ENCODE data around the gene ADGRV1. TPM values are rescaled to one million over a fixed set of nuclear protein-coding genes. Genes with fewer than 3 reads are reported as not detected.

Gene ADGRV1
- total RNA-seq, 1 experiment from 2014 or later, result not detected

- intact Hi-C loops (cut with micrococcal nuclease), result no loop called here
- POLR2A ChIA-PET, result interaction anchor here (0.8 to 1.7 kb wide), 6 partner anchors 9 to 388 kb away, joined by 3 to 8 read pairs (median 3); no protein-coding TSS in a partner anchor
- H3K36me3 Mint-ChIP-seq (ENCODE audit: insufficient read depth, unreplicated experiment), result no peaks in the 10 kb centered on the region
These were observed 436.2 kb downstream of the ADGRV1 start for GRCh38 chr5:90994796-90995195.

GRCh38 chr5:90996089-90996488, 437.5 kb downstream of the ADGRV1 start:
- H3K9me3 Mint-ChIP-seq (ENCODE audit: unreplicated experiment), result peaks cover 12% of the 10 kb centered on the region
- no TSS peak for BruUV-seq (replicated peaks)
- intact Hi-C loops (cut with micrococcal nuclease), result no loop called here
- no peaks in the 10 kb centered on the region for H3K36me3 Mint-ChIP-seq (ENCODE audit: insufficient read depth, unreplicated experiment)
- H3K4me1 Mint-ChIP-seq (ENCODE audit: insufficient read depth, unreplicated experiment), result peaks cover 6% of the 10 kb centered on the region
- no peak overlapping the region for H3K27ac Mint-ChIP-seq (ENCODE audit: low read depth, unreplicated experiment)
- TF ChIP-seq CTCF (IDR thresholded peaks at IDR 0.05; ENCODE audit: unreplicated experiment), result no peak
- POLR2A ChIA-PET, result interaction anchor here (0.7 kb wide), 1 partner anchor 9 kb away, joined by 3 read pairs; no protein-coding TSS in a partner anchor
- CTCF ChIA-PET, result no interaction called here
- H3K27me3 Mint-ChIP-seq (ENCODE audit: insufficient read depth, unreplicated experiment), result no peaks in the 10 kb centered on the region
- H3K4me3 Mint-ChIP-seq (ENCODE audit: unreplicated experiment), result no peak overlapping the region
- DNase-seq (ENCODE audit: unreplicated experiment), result no peak

More at GRCh38 chr5:90994796-90995195, 436.2 kb downstream of the ADGRV1 start:
- DNase-seq (ENCODE audit: unreplicated experiment), result peak; percentile 34
- H3K4me3 Mint-ChIP-seq (ENCODE audit: unreplicated experiment), result no peak overlapping the region
- peaks cover 6% of the 10 kb centered on the region for H3K4me1 Mint-ChIP-seq (ENCODE audit: insufficient read depth, unreplicated experiment)
- no peaks in the 10 kb centered on the region for H3K27me3 Mint-ChIP-seq (ENCODE audit: insufficient read depth, unreplicated experiment)
- TF ChIP-seq CTCF (IDR thresholded peaks at IDR 0.05; ENCODE audit: unreplicated experiment), result no peak
- BruUV-seq (replicated peaks), result no TSS peak
- peaks cover 12% of the 10 kb centered on the region for H3K9me3 Mint-ChIP-seq (ENCODE audit: unreplicated experiment)
- CTCF ChIA-PET, result interaction anchor here (0.6 to 1.5 kb wide), 5 partner anchors 25 to 506 kb away, joined by 3 to 4 read pairs (median 3); no protein-coding TSS in a partner anchor
- H3K27ac Mint-ChIP-seq (ENCODE audit: low read depth, unreplicated experiment), result peak overlapping the region; percentile 84

DNA sequence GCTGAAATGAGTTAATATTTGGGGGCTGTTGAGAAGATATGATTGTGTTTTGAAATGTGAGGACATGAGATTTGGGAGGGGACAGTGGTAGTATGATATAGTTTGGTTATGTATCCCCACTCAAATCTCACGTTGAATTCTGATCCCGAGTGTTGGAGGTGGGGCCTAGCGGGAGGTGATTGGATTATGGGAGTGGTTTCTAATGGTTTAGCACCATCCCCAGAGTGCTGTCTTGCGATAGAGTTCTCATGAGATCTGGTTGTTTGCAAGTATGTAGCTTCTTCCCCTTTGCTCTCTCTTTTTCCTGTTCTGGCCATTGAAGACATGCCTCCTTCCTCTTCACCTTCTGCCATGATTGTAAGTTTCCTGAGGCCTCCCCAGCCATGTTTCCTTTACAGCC, 438.5 kb downstream of the ADGRV1 start:
- no peak overlapping the region for H3K27ac Mint-ChIP-seq (ENCODE audit: low read depth, unreplicated experiment)
- peaks cover 12% of the 10 kb centered on the region for H3K9me3 Mint-ChIP-seq (ENCODE audit: unreplicated experiment)
- no peak for TF ChIP-seq CTCF (IDR thresholded peaks at IDR 0.05; ENCODE audit: unreplicated experiment)

GRCh38 chr5:91000743-91001142, 442.1 kb downstream of the ADGRV1 start:
- Mint-ChIP-seq H3K36me3 (ENCODE audit: insufficient read depth, unreplicated experiment) (no peaks in the 10 kb centered on the region), H3K4me3 (ENCODE audit: unreplicated experiment) (no peak overlapping the region), H3K27me3 (ENCODE audit: insufficient read depth, unreplicated experiment) (no peaks in the 10 kb centered on the region), H3K4me1 (ENCODE audit: insufficient read depth, unreplicated experiment) (no peaks in the 10 kb centered on the region), H3K9me3 (ENCODE audit: unreplicated experiment) (peaks cover under 1% of the 10 kb centered on the region), H3K27ac (ENCODE audit: low read depth, unreplicated experiment) (no peak overlapping the region)
- no peak for DNase-seq (ENCODE audit: unreplicated experiment)
- TF ChIP-seq CTCF (IDR thresholded peaks at IDR 0.05; ENCODE audit: unreplicated experiment), result no peak
- ChIA-PET POLR2A (interaction anchor here (0.8 to 1.0 kb wide), 3 partner anchors 17 to 77 kb away, joined by 3 to 4 read pairs (median 3); no protein-coding TSS in a partner anchor), CTCF (interaction anchor here (0.6 kb wide), 2 partner anchors 9 to 72 kb away, joined by 3 read pairs; no protein-coding TSS in a partner anchor)
- intact Hi-C loops (cut with micrococcal nuclease), result no loop called here
- no TSS peak for BruUV-seq (replicated peaks)

More for the DNA sequence above, 438.5 kb downstream of the ADGRV1 start:
- BruUV-seq (replicated peaks), result no TSS peak
- intact Hi-C loops (cut with micrococcal nuclease), result no loop called here
- no peaks in the 10 kb centered on the region for H3K27me3 Mint-ChIP-seq (ENCODE audit: insufficient read depth, unreplicated experiment)
- peaks cover 6% of the 10 kb centered on the region for H3K4me1 Mint-ChIP-seq (ENCODE audit: insufficient read depth, unreplicated experiment)
- CTCF ChIA-PET, result interaction anchor here (1.0 kb wide), 1 partner anchor 130 kb away, joined by 3 read pairs; no protein-coding TSS in a partner anchor
- no peaks in the 10 kb centered on the region for H3K36me3 Mint-ChIP-seq (ENCODE audit: insufficient read depth, unreplicated experiment)
- POLR2A ChIA-PET, result interaction anchor here (1.1 kb wide), 1 partner anchor 17 kb away, joined by 5 read pairs; no protein-coding TSS in a partner anchor
- no peak for DNase-seq (ENCODE audit: unreplicated experiment)
- H3K4me3 Mint-ChIP-seq (ENCODE audit: unreplicated experiment), result no peak overlapping the region
